HepG2 (cell line): ENCODE results near the gene ATOSB. TPM values are rescaled to one million over a fixed set of nuclear protein-coding genes. Genes with fewer than 3 reads are reported as not detected.

ENCODE experiments used
- CHCHD3 ChIP-seq: sonication (generic); formaldehyde crosslinking; IDR thresholded peaks from 2 replicates; pipeline ENCODE4 v1.8.0; 2022; ENCODE audit warnings: mild to moderate bottlenecking, missing genetic modification reagents, moderate library complexity
- E2F1 ChIP-seq: sonication (generic); formaldehyde crosslinking; IDR thresholded peaks from 2 replicates; pipeline ENCODE4 v1.5.0; 2020; ENCODE audit warnings: missing genetic modification reagents
- ETV5 ChIP-seq: IDR thresholded peaks from 2 replicates; pipeline ENCODE4 v1.6.1; 2018; ENCODE audit warnings: missing biosample characterization, missing genetic modification reagents, inconsistent platforms, borderline replicate concordance
- KDM4B ChIP-seq: sonication (generic); formaldehyde crosslinking; IDR thresholded peaks from 2 replicates; pipeline ENCODE4 v1.4.0; 2020; ENCODE audit warnings: missing genetic modification reagents
- MAFF ChIP-seq: IDR thresholded peaks from 2 replicates; pipeline ENCODE4 v1.6.1; 2011; ENCODE audit warnings: low read depth, low read length, improper control_type of control experiment
- PHF20 ChIP-seq: sonication (generic); formaldehyde crosslinking; IDR thresholded peaks from 2 replicates; pipeline ENCODE4 v1.5.0; 2020; ENCODE audit warnings: mild to moderate bottlenecking, missing genetic modification reagents
- PHF21A ChIP-seq: sonication (generic); formaldehyde crosslinking; IDR thresholded peaks from 2 replicates; pipeline ENCODE4 v1.5.0; 2020; ENCODE audit warnings: mild to moderate bottlenecking, missing genetic modification reagents
- RELA ChIP-seq: sonication (generic); formaldehyde crosslinking; IDR thresholded peaks from 2 replicates; pipeline ENCODE4 v1.4.0; 2020; ENCODE audit warnings: missing genetic modification reagents
- RFX5 ChIP-seq: IDR thresholded peaks from 2 replicates; pipeline ENCODE4 v1.6.1; 2011; ENCODE audit warnings: low read depth, low read length, improper control_type of control experiment
- SALL1 ChIP-seq: sonication (generic); formaldehyde crosslinking; IDR thresholded peaks from 2 replicates; pipeline ENCODE4 v1.8.0; 2022; ENCODE audit warnings: mild to moderate bottlenecking, missing genetic modification reagents
- SRSF4 ChIP-seq: fragments of 200-400 bp; formaldehyde crosslinking; IDR thresholded peaks from one replicate; pipeline ENCODE4 v1.6.1; 2018; ENCODE audit warnings: mild to moderate bottlenecking, low read depth, low read length, moderate library complexity; ENCODE audit not compliant: poor library complexity, severe bottlenecking
- ZNF407 ChIP-seq: sonication (generic); formaldehyde crosslinking; IDR thresholded peaks from one replicate; pipeline ENCODE4 v1.5.1; 2020; ENCODE audit warnings: mild to moderate bottlenecking, missing genetic modification reagents; ENCODE audit errors: not compliant biosample characterization
- ZNF562 ChIP-seq: sonication (generic); formaldehyde crosslinking; IDR thresholded peaks from 2 replicates; pipeline ENCODE4 v1.8.0; 2022; ENCODE audit warnings: missing genetic modification reagents, borderline replicate concordance
- ZNF589 ChIP-seq: sonication (generic); formaldehyde crosslinking; conservative IDR thresholded peaks from 2 replicates; pipeline ENCODE4 v1.8.0; 2022; ENCODE audit warnings: mild to moderate bottlenecking, moderate library complexity, missing genetic modification reagents
- ZNF891 ChIP-seq: sonication (generic); formaldehyde crosslinking; IDR thresholded peaks from 2 replicates; pipeline ENCODE4 v1.5.0; 2020; ENCODE audit warnings: mild to moderate bottlenecking, missing genetic modification reagents
- polyA plus RNA-seq, 8 experiments: library from polyadenylated mRNA; depleted of rRNA in 3 of 8; stranded (reverse) in 7 of 8; unstranded in 1 of 8; fragments of >200 nt; fragmentation: Illumina TruSeq in 4 of 8; extraction: Trizol in 4 of 8; gene quantifications; 2 replicates each; pipeline versions ENCODE4 v1.2.1 to v1.2.3, GENCODE V29; 2011 to 2016; ENCODE audit warnings: low read depth in 4 of 8, missing spikeins in 1 of 8, mixed read lengths in 1 of 8; ENCODE audit not compliant: insufficient read depth in 1 of 8
- total RNA-seq, 5 experiments: library from RNA; depleted of rRNA; stranded (reverse); fragments of >200 nt; fragmentation: Illumina TruSeq; extraction: Trizol; gene quantifications; 2 replicates each; pipeline ENCODE4 v1.2.3, GENCODE V29; 2016; ENCODE audit warnings: low read depth in 1 of 5

ATOSB gene
- total and polyA plus RNA-seq, 2 of the 13 experiments (the other 11 are each of a cell fraction or from before 2014, with no cell fraction given), result 1.9 to 6.4 TPM

- TF ChIP-seq SRSF4 (no peak), MAFF (no peak), ZNF407 (no peak), ZNF562 (CRISPR knock-in tag) (no peak), ZNF589 (CRISPR knock-in tag) (peak; percentile 81; the same call in 1 of the 2 replicates), ETV5 (CRISPR knock-in tag) (0 out of 2 replicates have a peak, but pooled peaks have one; percentile 23), SALL1 (peak; percentile 71; the same call in 1 of the 2 replicates), RELA (CRISPR knock-in tag) (no peak), PHF20 (CRISPR knock-in tag) (peak; percentile 71), PHF21A (CRISPR knock-in tag) (peak; percentile 58), RFX5 (no peak), KDM4B (CRISPR knock-in tag) (no peak; the same call in 1 of the 2 replicates), ZNF891 (CRISPR knock-in tag) (no peak), CHCHD3 (CRISPR knock-in tag) (no peak; the same call in 1 of the 2 replicates), E2F1 (CRISPR knock-in tag) (peak; percentile 97)
Measured at GRCh38 chr9:35079426-35080341, 36.0 kb downstream of the ATOSB start, which contains the start of gene FANCG (continued).
